ENCODE data around the gene LMNTD2.

The LMNTD2 gene

GRCh38 chr11:573146-573759 is 12.7 kb upstream of the LMNTD2 start:
- peaks cover 35% of the 10 kb centered on the region for H3K4me1 ChIP-seq (ENCODE audit: control insufficient read depth, low read length)

GRCh38 chr11:571802-572185 is 11.3 kb upstream of the LMNTD2 start:
- TF ChIP-seq EZH2phosphoT487 (IDR thresholded peaks at IDR 0.05; ENCODE audit: borderline replicate concordance, low read length) = no peak
- TF ChIP-seq CTCF (IDR thresholded peaks at IDR 0.05; ENCODE audit: low read depth, low read length, poor library complexity, severe bottlenecking) = no peak
- Histone ChIP-seq H3K4me2 (ENCODE audit: low read length) (no peak overlapping the region), H4K20me1 (ENCODE audit: control insufficient read depth, insufficient read depth, low read depth, low read length) (no peaks in the 10 kb centered on the region; the same call in 1 of the 2 replicates), H3K9me3 (ENCODE audit: control insufficient read depth, insufficient read depth, low read length) (no peaks in the 10 kb centered on the region), H3K27me3 (ENCODE audit: control insufficient read depth, low read length) (peaks cover 10% of the 10 kb centered on the region), H3K79me2 (ENCODE audit: control insufficient read depth, low read length) (peaks cover 17% of the 10 kb centered on the region), H3K4me3 (ENCODE audit: low read length) (no peak overlapping the region), H3K4me1 (ENCODE audit: control insufficient read depth, low read length) (peaks cover 35% of the 10 kb centered on the region), H3K36me3 (ENCODE audit: control insufficient read depth, low read length) (peaks cover 12% of the 10 kb centered on the region), H3K9me2 (replicated peaks; ENCODE audit: control insufficient read depth, low read length) (no peaks in the 10 kb centered on the region), H3F3A (ENCODE audit: control insufficient read depth, insufficient read depth) (no peaks in the 10 kb centered on the region), H3K27ac (ENCODE audit: low read depth, low read length) (no peak overlapping the region)

More at GRCh38 chr11:573146-573759, 12.7 kb upstream of the LMNTD2 start:
- peaks cover 21% of the 10 kb centered on the region for H3K79me2 ChIP-seq (ENCODE audit: control insufficient read depth, low read length)
- H3F3A ChIP-seq (ENCODE audit: control insufficient read depth, insufficient read depth) = no peaks in the 10 kb centered on the region
- TF ChIP-seq EZH2phosphoT487 (IDR thresholded peaks at IDR 0.05; ENCODE audit: borderline replicate concordance, low read length) = no peak
- no peak for TF ChIP-seq CTCF (IDR thresholded peaks at IDR 0.05; ENCODE audit: low read depth, low read length, poor library complexity, severe bottlenecking)
- peaks cover 15% of the 10 kb centered on the region for H3K36me3 ChIP-seq (ENCODE audit: control insufficient read depth, low read length)
- no peak overlapping the region for H3K4me2 ChIP-seq (ENCODE audit: low read length)
- no peak overlapping the region for H3K27ac ChIP-seq (ENCODE audit: low read depth, low read length)
- peaks cover 10% of the 10 kb centered on the region for H3K27me3 ChIP-seq (ENCODE audit: control insufficient read depth, low read length)
- no peak overlapping the region for H3K4me3 ChIP-seq (ENCODE audit: low read length)
- H3K9me3 ChIP-seq (ENCODE audit: control insufficient read depth, insufficient read depth, low read length) = no peaks in the 10 kb centered on the region
- no peaks in the 10 kb centered on the region for H3K9me2 ChIP-seq (replicated peaks; ENCODE audit: control insufficient read depth, low read length)
- peaks cover 11% of the 10 kb centered on the region for H4K20me1 ChIP-seq (ENCODE audit: control insufficient read depth, insufficient read depth, low read depth, low read length)

GRCh38 chr11:569158-569885 is 8.8 kb upstream of the LMNTD2 start:
- no peaks in the 10 kb centered on the region for H4K20me1 ChIP-seq (ENCODE audit: control insufficient read depth, insufficient read depth, low read depth, low read length)
- H3K9me3 ChIP-seq (ENCODE audit: control insufficient read depth, insufficient read depth, low read length) = no peaks in the 10 kb centered on the region
- TF ChIP-seq EZH2phosphoT487 (IDR thresholded peaks at IDR 0.05; ENCODE audit: borderline replicate concordance, low read length) = no peak
- no peak for TF ChIP-seq CTCF (IDR thresholded peaks at IDR 0.05; ENCODE audit: low read depth, low read length, poor library complexity, severe bottlenecking)
- no peaks in the 10 kb centered on the region for H3K9me2 ChIP-seq (replicated peaks; ENCODE audit: control insufficient read depth, low read length)
- peaks cover 15% of the 10 kb centered on the region for H3K36me3 ChIP-seq (ENCODE audit: control insufficient read depth, low read length)
- H3K79me2 ChIP-seq (ENCODE audit: control insufficient read depth, low read length) = peaks cover 10% of the 10 kb centered on the region
- no peak overlapping the region for H3K27ac ChIP-seq (ENCODE audit: low read depth, low read length)
- H3K4me1 ChIP-seq (ENCODE audit: control insufficient read depth, low read length) = peaks cover 22% of the 10 kb centered on the region
- no peaks in the 10 kb centered on the region for H3F3A ChIP-seq (ENCODE audit: control insufficient read depth, insufficient read depth)
- H3K4me2 ChIP-seq (ENCODE audit: low read length) = peak overlapping the region; percentile 70
- peak overlapping the region; percentile 72 for H3K4me3 ChIP-seq (ENCODE audit: low read length)
- H3K27me3 ChIP-seq (ENCODE audit: control insufficient read depth, low read length) = 0 out of 2 replicates have a peak, but pooled peaks cover 2% of the 10 kb centered on the region

All from DOHH2 (cell line).